Gastroesophageal sphincter (tissue), 3 donors: ENCODE results near the gene YWHAQ.

Experiments
- POLR2A ChIP-seq, 2 donors: fragments of 450-650 bp; IDR thresholded peaks; one replicate each; pipeline ENCODE4 v1.6.1; 2017; ENCODE audit warnings: antibody characterized with exemption in 2 of 2, mild to moderate bottlenecking in 2 of 2, moderate library complexity in 1 of 2
- TF ChIP-seq, protein P1 (sequence below), 4 experiments: fragments of 200-600 bp in 2 of 4; fragments of 450-650 bp in 2 of 4; sonication (generic) in 1 of 4; IDR thresholded peaks; one replicate each; pipeline ENCODE4 v1.5.1; 2017 to 2019; ENCODE audit warnings: antibody characterized with exemption in 4 of 4, mild to moderate bottlenecking in 2 of 4, moderate library complexity in 2 of 4

DNA sequence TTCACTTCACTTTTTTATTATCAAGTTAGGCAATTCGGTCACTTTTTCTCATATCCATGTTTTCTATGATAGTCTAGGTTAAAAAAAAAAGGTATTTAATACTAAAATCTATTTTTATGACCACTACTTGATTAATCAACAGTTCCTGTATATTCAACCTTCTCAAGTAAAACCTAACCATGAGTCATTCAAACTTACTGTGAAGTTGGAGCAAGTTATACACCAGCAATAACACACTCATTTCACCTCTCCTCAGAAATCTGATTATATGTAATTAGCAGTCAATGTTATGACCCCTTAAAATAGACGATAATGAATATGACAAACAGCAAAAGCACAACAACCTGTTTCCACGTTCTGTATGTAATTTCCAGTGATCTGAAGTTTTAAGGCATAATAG is 40.2 kb downstream of the YWHAQ start:
- TF ChIP-seq, protein P1, sequence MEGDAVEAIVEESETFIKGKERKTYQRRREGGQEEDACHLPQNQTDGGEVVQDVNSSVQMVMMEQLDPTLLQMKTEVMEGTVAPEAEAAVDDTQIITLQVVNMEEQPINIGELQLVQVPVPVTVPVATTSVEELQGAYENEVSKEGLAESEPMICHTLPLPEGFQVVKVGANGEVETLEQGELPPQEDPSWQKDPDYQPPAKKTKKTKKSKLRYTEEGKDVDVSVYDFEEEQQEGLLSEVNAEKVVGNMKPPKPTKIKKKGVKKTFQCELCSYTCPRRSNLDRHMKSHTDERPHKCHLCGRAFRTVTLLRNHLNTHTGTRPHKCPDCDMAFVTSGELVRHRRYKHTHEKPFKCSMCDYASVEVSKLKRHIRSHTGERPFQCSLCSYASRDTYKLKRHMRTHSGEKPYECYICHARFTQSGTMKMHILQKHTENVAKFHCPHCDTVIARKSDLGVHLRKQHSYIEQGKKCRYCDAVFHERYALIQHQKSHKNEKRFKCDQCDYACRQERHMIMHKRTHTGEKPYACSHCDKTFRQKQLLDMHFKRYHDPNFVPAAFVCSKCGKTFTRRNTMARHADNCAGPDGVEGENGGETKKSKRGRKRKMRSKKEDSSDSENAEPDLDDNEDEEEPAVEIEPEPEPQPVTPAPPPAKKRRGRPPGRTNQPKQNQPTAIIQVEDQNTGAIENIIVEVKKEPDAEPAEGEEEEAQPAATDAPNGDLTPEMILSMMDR (IDR thresholded peaks at IDR 0.05): no peak
- TF ChIP-seq POLR2A (IDR thresholded peaks at IDR 0.05): no peak
